Hematopoietic multipotent progenitor cell treated with erythropoietin and hydrocortisone succinate and interleukin-3 and kit ligand, for 6 days (in vitro differentiated cells): ENCODE data around the gene COL5A1.

Experiments used
- DNase-seq: peaks from one replicate; pipeline ENCODE4 v3.0.0-alpha.2; 2015

The COL5A1 gene

GRCh38 chr9:134730011-134730760 is 88.6 kb downstream of the COL5A1 start:
- DNase-seq, result no peak

GRCh38 chr9:134730761-134731496 is 89.3 kb downstream of the COL5A1 start:
- no peak for DNase-seq

- no peak for DNase-seq
Observed at GRCh38 chr9:134731497-134732391, 90.1 kb downstream of the COL5A1 start.

- DNase-seq, result no peak
Observed at GRCh38 chr9:134732392-134733110, 90.9 kb downstream of the COL5A1 start.

- DNase-seq, result no peak
Observed at GRCh38 chr9:134733480-134734232, 92.1 kb downstream of the COL5A1 start.

GRCh38 chr9:134734270-134734669 is 92.7 kb downstream of the COL5A1 start:
- DNase-seq, result no peak

- DNase-seq, result no peak
Observed at GRCh38 chr9:134735441-134736175, 94.0 kb downstream of the COL5A1 start.

GRCh38 chr9:134736791-134737497 is 95.3 kb downstream of the COL5A1 start:
- DNase-seq, result no peak

- DNase-seq, result no peak
Observed at GRCh38 chr9:134737842-134738580, 96.4 kb downstream of the COL5A1 start.

- peak; percentile 58 for DNase-seq
Observed at GRCh38 chr9:134738869-134739659, 97.5 kb downstream of the COL5A1 start.

GRCh38 chr9:134739660-134739968 is 98.0 kb downstream of the COL5A1 start:
- DNase-seq, result no peak

- DNase-seq, result no peak
Observed at GRCh38 chr9:134740071-134740470, 98.5 kb downstream of the COL5A1 start.

- no peak for DNase-seq
Observed at GRCh38 chr9:134741846-134742245, 100.2 kb downstream of the COL5A1 start.

GRCh38 chr9:134742822-134743535 is 101.4 kb downstream of the COL5A1 start:
- no peak for DNase-seq

GRCh38 chr9:134743853-134744252 is 102.2 kb downstream of the COL5A1 start:
- no peak for DNase-seq

- DNase-seq, result no peak
Observed at GRCh38 chr9:134744385-134745295, 103.0 kb downstream of the COL5A1 start.

GRCh38 chr9:134747951-134748489 is 106.4 kb downstream of the COL5A1 start:
- no peak for DNase-seq
